BE2C (cell line): ENCODE results near the gene RHCG.

Experiments used
- DNase-seq: peaks from one replicate; pipeline ENCODE4 v3.0.0-alpha.2; 2020
- H3K27me3 ChIP-seq: fragments of 250-450 bp; sonication (Bioruptor Pico); 2 replicates; pipeline ENCODE4 v1.5.1; 2020; ENCODE audit warnings: mild to moderate bottlenecking
- H3K36me3 ChIP-seq: fragments of 250-450 bp; sonication (Bioruptor Pico); 2 replicates; pipeline ENCODE4 v1.5.1; 2020; ENCODE audit warnings: mild to moderate bottlenecking
- H3K4me1 ChIP-seq: fragments of 250-450 bp; sonication (Bioruptor Pico); 2 replicates; pipeline ENCODE4 v1.5.1; 2020
- H3K4me3 ChIP-seq: 2 replicates; pipeline ENCODE4 v1.5.1; 2011; ENCODE audit warnings: low read depth, low read length
- H3K9me3 ChIP-seq: fragments of 250-450 bp; sonication (Bioruptor Pico); 2 replicates; pipeline ENCODE4 v1.5.1; 2020
- TF ChIP-seq, protein P1 (sequence below): IDR thresholded peaks from 2 replicates; pipeline ENCODE4 v1.5.1; 2012; ENCODE audit warnings: mild to moderate bottlenecking, low read depth, low read length

RHCG gene

DNA sequence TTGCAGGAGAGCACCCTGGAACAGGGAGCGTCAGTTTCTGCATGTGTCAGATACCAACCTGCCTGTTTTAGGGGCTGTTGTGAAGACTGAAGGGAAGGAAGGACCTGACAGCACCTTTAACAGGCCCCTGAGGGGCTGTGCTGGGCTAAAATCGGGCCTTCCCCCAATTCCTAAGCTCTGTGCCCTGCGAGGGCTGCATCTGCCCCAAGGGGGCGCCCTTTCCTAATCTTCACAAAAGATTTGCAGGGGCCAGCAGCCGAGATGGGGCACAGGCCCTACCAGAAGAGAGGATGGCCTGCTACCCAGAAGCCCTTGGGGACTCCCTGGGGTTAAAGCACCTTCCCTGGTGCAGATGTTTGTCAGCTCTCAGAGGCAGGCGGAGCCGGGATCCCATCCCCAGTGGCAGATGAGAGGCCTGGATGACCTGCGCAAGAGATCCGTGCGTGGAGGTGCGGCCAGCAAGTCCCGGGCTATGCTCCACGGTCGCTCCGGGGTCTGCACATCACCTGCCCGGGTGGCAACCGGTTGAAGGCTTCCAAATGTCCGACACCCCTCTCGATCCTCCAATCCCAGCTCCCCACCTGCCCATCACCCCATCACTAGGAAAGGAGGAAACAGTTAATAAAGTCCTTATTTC is 53.6 kb downstream of the RHCG start:
- H3K9me3 ChIP-seq: no peaks in the 10 kb centered on the region
- H3K4me3 ChIP-seq: no peak overlapping the region
- peak; percentile 87 for DNase-seq
- no peaks in the 10 kb centered on the region for H3K27me3 ChIP-seq
- TF ChIP-seq, protein P1, sequence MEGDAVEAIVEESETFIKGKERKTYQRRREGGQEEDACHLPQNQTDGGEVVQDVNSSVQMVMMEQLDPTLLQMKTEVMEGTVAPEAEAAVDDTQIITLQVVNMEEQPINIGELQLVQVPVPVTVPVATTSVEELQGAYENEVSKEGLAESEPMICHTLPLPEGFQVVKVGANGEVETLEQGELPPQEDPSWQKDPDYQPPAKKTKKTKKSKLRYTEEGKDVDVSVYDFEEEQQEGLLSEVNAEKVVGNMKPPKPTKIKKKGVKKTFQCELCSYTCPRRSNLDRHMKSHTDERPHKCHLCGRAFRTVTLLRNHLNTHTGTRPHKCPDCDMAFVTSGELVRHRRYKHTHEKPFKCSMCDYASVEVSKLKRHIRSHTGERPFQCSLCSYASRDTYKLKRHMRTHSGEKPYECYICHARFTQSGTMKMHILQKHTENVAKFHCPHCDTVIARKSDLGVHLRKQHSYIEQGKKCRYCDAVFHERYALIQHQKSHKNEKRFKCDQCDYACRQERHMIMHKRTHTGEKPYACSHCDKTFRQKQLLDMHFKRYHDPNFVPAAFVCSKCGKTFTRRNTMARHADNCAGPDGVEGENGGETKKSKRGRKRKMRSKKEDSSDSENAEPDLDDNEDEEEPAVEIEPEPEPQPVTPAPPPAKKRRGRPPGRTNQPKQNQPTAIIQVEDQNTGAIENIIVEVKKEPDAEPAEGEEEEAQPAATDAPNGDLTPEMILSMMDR: peak; percentile 86
- H3K4me1 ChIP-seq: peaks cover 9% of the 10 kb centered on the region; the same call in 1 of the 2 replicates
- H3K36me3 ChIP-seq: no peaks in the 10 kb centered on the region

DNA sequence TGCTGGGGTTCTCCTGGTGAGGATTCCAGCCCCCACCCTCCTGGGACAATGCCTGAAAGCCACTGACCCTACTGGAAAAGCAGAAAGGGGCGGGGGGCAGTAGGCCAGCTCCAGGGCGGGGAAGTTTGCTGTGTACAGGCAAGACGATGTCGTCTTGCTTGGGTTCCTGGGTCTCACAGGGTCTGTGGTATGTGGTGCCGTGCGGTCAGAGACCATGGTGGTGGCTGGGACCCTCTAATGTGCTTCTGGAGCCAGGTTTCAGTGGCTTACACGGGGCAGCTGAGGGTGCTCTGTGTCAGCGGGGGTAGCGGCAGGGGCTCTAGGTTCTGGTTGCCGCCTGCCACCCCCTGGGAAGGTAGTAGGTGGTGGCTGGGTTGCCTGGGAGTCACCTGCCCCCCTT is 54.2 kb downstream of the RHCG start:
- Histone ChIP-seq H3K36me3 (no peaks in the 10 kb centered on the region), H3K4me1 (peaks cover 9% of the 10 kb centered on the region; the same call in 1 of the 2 replicates), H3K27me3 (no peaks in the 10 kb centered on the region), H3K9me3 (no peaks in the 10 kb centered on the region), H3K4me3 (no peak overlapping the region)
- no peak for DNase-seq
- TF ChIP-seq, protein P1: no peak

DNA sequence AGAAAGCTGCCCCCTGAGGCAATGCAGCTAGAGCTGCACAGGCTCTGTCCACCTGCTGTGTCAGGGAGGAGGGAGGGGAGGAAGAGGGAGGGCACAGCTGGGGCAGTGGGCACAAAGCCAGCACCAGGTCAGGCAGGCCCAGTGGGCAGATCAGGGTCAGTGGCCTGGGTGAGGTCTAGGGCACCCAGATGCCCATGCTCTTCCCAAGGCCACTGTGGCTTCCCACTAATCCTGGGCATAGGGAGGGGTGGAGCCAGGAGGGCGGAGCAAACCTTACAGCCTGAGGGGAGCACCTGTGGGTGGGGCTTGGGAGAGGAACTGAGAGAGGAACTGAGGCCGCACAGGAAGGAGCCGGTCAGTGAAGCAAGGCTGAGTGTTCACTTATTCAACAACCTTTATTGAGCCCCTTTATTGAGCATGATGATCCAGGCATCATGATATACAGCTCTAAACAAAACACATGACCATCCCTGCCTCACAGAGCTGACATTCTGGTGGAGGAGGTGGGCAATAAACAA is 55.0 kb downstream of the RHCG start:
- no peaks in the 10 kb centered on the region for H3K36me3 ChIP-seq
- no peaks in the 10 kb centered on the region for H3K9me3 ChIP-seq
- no peak overlapping the region for H3K4me3 ChIP-seq
- peaks cover 9% of the 10 kb centered on the region; the same call in 1 of the 2 replicates for H3K4me1 ChIP-seq
- no peaks in the 10 kb centered on the region for H3K27me3 ChIP-seq
- DNase-seq: no peak
- TF ChIP-seq, protein P1: no peak

DNA sequence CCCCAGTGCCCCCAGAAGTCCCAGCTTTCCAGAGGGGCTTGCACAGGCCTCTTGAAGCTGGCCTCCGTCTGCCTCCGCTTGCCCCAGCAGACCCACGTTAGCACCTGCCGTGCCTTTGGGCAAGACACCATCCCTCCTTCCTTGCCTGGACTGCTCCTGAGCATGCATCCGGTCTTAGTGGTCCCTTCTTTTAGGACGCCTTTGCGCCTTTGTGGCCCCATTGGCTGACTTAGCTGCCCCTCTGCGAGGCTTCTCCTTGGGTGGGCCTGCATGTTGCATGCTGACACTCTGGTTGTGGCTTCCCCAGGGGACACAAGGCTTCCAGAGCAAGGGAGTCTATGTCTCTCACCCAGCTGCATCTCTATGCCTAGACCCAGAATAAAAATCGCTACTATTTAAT is 56.6 kb downstream of the RHCG start:
- TF ChIP-seq, protein P1: no peak
- Histone ChIP-seq H3K27me3 (no peaks in the 10 kb centered on the region), H3K4me1 (peaks cover 8% of the 10 kb centered on the region; the same call in 1 of the 2 replicates), H3K9me3 (no peaks in the 10 kb centered on the region), H3K36me3 (no peaks in the 10 kb centered on the region), H3K4me3 (no peak overlapping the region)
- no peak for DNase-seq

DNA sequence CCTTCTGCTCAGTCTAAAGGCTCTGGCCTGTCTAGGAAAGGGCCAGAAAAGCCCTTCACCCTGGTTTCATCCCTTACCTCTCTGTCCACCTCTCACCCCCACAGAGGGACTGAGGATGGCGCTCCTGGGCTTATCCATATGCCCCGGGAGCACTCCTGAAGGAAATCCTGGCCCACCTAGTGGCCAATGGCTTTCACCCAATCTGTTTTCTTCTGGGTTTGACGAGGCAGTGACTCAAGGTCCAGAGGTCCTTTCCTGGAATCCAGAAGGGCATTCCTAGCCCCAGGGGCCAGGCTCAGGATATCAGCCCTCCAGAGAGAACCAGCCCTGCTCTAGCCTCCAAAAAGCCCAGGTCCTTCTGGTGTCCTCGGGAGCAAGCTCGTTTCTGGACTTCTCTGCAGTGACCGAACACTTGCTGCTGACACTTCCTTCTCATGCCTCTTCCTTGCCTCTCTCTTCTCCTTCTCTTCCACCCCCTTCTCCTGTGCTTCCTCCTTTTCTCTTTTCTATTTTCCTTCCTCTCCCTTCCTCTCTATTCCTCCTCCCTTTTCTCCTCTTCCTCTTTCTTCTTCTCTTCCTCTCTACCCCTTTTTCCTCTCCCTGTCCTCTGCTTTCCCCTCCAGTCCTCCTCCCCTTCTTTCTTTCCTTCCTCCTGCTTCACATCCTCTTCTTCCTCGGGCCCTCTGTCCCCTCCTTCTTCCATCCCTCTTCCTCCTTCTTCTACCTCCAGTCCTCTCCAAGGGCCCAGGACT is 59.6 kb downstream of the RHCG start:
- no peaks in the 10 kb centered on the region for H3K36me3 ChIP-seq
- H3K4me1 ChIP-seq: no peaks in the 10 kb centered on the region
- TF ChIP-seq, protein P1: peak; percentile 5; the same call in 1 of the 2 replicates
- no peak for DNase-seq
- H3K27me3 ChIP-seq: no peaks in the 10 kb centered on the region
- no peak overlapping the region for H3K4me3 ChIP-seq
- no peaks in the 10 kb centered on the region for H3K9me3 ChIP-seq

DNA sequence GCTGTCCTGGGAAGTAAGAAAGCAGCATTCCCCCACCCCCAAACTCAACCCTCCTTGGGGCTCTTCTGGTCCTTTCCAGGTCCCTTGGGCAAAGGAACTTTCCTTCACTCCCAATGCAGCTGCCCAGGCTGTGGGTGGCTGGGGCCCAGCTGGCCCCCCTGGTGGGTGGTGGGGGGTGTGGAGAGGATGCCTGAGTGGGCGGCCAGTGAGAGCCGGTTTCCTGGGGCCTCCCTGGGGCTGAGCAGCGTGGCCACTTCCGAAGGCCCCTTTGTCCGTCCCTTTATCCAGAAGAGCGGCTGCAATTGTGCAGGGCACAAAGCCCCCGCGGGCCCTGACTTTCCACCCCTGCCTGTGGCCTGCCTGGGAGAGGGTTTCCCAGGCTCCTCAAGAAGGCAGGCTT is 61.0 kb downstream of the RHCG start:
- Histone ChIP-seq H3K4me1 (no peaks in the 10 kb centered on the region), H3K9me3 (no peaks in the 10 kb centered on the region), H3K36me3 (no peaks in the 10 kb centered on the region), H3K4me3 (no peak overlapping the region), H3K27me3 (no peaks in the 10 kb centered on the region)
- no peak for DNase-seq
- TF ChIP-seq, protein P1: no peak
